22Rv1 (cell line): ENCODE results near the gene FOXP1.

Source experiments
- ZFX ChIP-seq: fragments of 450-650 bp; IDR thresholded peaks from 2 replicates; pipeline ENCODE4 v1.6.1; 2017; ENCODE audit warnings: antibody characterized with exemption, borderline replicate concordance
- TF ChIP-seq, protein P1 (sequence below): fragments of 450-650 bp; IDR thresholded peaks from 2 replicates; pipeline ENCODE4 v1.5.1; 2017; ENCODE audit warnings: mild to moderate bottlenecking

DNA sequence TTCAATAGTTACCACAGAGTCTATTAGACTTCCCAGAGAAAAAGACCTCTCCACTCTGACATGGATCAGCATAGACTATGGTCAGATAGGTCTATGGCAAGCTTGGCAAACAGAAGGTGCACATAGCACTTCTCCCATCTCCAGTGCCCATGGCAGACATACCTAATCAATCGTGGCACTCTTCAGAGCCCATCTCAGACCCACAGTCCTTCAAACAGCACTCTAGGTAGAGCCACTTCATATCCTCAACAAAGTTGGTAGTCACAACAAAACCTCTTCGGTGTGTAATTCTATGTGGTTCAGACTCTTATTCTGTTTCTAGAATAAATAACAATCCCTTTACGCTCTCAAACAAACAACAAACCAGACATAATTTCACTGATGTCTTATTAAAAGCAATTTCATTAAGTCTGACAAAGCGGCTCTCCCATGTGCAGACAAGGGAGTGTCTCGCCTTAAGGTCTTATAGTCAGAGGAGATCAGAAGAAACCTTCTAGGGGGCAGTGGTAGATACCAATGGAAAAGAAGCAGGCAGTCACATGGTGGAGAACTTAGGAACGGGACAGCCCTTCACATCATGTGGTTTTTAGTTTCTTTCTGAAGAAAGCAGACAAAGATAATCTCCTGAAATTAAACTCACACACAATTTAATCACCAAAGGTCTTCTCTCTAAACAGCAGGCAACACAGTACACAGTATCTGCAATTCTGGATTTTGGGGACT, 483.4 kb downstream of the FOXP1 start:
- TF ChIP-seq, protein P1, sequence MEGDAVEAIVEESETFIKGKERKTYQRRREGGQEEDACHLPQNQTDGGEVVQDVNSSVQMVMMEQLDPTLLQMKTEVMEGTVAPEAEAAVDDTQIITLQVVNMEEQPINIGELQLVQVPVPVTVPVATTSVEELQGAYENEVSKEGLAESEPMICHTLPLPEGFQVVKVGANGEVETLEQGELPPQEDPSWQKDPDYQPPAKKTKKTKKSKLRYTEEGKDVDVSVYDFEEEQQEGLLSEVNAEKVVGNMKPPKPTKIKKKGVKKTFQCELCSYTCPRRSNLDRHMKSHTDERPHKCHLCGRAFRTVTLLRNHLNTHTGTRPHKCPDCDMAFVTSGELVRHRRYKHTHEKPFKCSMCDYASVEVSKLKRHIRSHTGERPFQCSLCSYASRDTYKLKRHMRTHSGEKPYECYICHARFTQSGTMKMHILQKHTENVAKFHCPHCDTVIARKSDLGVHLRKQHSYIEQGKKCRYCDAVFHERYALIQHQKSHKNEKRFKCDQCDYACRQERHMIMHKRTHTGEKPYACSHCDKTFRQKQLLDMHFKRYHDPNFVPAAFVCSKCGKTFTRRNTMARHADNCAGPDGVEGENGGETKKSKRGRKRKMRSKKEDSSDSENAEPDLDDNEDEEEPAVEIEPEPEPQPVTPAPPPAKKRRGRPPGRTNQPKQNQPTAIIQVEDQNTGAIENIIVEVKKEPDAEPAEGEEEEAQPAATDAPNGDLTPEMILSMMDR: no peak
- TF ChIP-seq ZFX: no peak
